Effector memory CD8-positive, alpha-beta T cell (primary cell): ENCODE data around the gene WDR5B.
"Not testable (repeated sequence)": the region's sequence is repeated elsewhere in the genome, so short reads cannot be mapped to it uniquely, and the experiment has no call there.

ENCODE experiments used
- ATAC-seq: fragments of 150-1000 bp; cut with Tn5 transposase; replicated peaks from 2 replicates; pipeline ENCODE4 v1.10.0; 2021; ENCODE audit warnings: mild to moderate bottlenecking, moderate library complexity
- DNase-seq, 3 experiments: peaks; one replicate each; pipeline ENCODE4 v3.0.0; 2021
- H3K27ac Mint-ChIP-seq, 2 donors: one replicate each; pipeline ENCODE4 v1.8.0; 2022; ENCODE audit warnings: mild to moderate bottlenecking in 2 of 2, mixed read lengths in 2 of 2, moderate library complexity in 2 of 2
- H3K27me3 Mint-ChIP-seq, 2 donors: one replicate each; pipeline ENCODE4 v1.8.0; 2022; ENCODE audit warnings: mixed read lengths in 2 of 2
- H3K36me3 Mint-ChIP-seq: one replicate; pipeline ENCODE4 v1.8.0; 2022; ENCODE audit warnings: mild to moderate bottlenecking, moderate library complexity, mixed read lengths; ENCODE audit not compliant: insufficient read depth
- H3K4me1 Mint-ChIP-seq, 2 donors: one replicate each; pipeline ENCODE4 v1.8.0; 2022; ENCODE audit warnings: low read depth in 2 of 2, mixed read lengths in 2 of 2
- H3K4me3 Mint-ChIP-seq, 2 donors: one replicate each; pipeline ENCODE4 v1.8.0; 2022; ENCODE audit warnings: mild to moderate bottlenecking in 2 of 2, mixed read lengths in 2 of 2, moderate library complexity in 2 of 2
- H3K9me3 Mint-ChIP-seq, 2 donors: one replicate each; pipeline ENCODE4 v1.8.0; 2022; ENCODE audit warnings: mixed read lengths in 2 of 2
- total RNA-seq, 9 experiments: gene quantifications; one replicate each; lab custom pipeline; 2026; lab: John Stamatoyannopoulos, UW

Gene WDR5B
- 6.0 to 16.9 (median 14.1) reads per million in 9 experiments for total RNA-seq

GRCh38 chr3:122415762-122416654, at the start of gene WDR5B:
Gene WDR5B, minus strand, starts transcription at chr3:122416062. Its CDS starts 534 bp downstream, at chr3:122415528.
- no peaks in the 10 kb centered on the region for H3K9me3 Mint-ChIP-seq
- peak within 1 kb of the TSS; percentile 97 to 99 for H3K27ac Mint-ChIP-seq
- ATAC-seq (peak; percentile 86), DNase-seq (peak; percentile 97 to 99 (median 98))
- H3K4me3 Mint-ChIP-seq, result peak within 1 kb of the TSS; percentile 93 to 96
- no peaks in the 10 kb centered on the region for H3K27me3 Mint-ChIP-seq
- H3K4me1 Mint-ChIP-seq, result peaks cover 30% of the 10 kb centered on the region in 2 donors
- peaks cover 42% of the 10 kb centered on the region for H3K36me3 Mint-ChIP-seq

GRCh38 chr3:122464659-122465058, 48.8 kb upstream of the WDR5B start:
- no peak overlapping the region for H3K27ac Mint-ChIP-seq
- no peak overlapping the region for H3K4me3 Mint-ChIP-seq
- DNase-seq (no peak), ATAC-seq (no peak)
- no peaks in the 10 kb centered on the region for H3K27me3 Mint-ChIP-seq
- peaks cover 14 to 23% of the 10 kb centered on the region in 2 donors for H3K4me1 Mint-ChIP-seq
- H3K36me3 Mint-ChIP-seq, result peaks cover 59% of the 10 kb centered on the region
- no peaks in the 10 kb centered on the region for H3K9me3 Mint-ChIP-seq

- Mint-ChIP-seq H3K4me1 (peaks cover 0 to 4% of the 10 kb centered on the region in 2 donors), H3K4me3 (no peak overlapping the region), H3K36me3 (peaks cover 68% of the 10 kb centered on the region), H3K27me3 (no peaks in the 10 kb centered on the region), H3K27ac (peak overlapping the region in 1 of 2 donors; percentile 31), H3K9me3 (no peaks in the 10 kb centered on the region)
- no peak for DNase-seq
- ATAC-seq, result no peak
These were observed 46.5 kb upstream of the WDR5B start for GRCh38 chr3:122462406-122462805.

GRCh38 chr3:122461806-122462205, 45.9 kb upstream of the WDR5B start:
- peaks cover 70% of the 10 kb centered on the region for H3K36me3 Mint-ChIP-seq

GRCh38 chr3:122458992-122459391, 43.1 kb upstream of the WDR5B start:
- Mint-ChIP-seq H3K4me3 (no peak overlapping the region), H3K9me3 (no peaks in the 10 kb centered on the region), H3K27me3 (no peaks in the 10 kb centered on the region), H3K27ac (peak overlapping the region in 1 of 2 donors; percentile 78), H3K4me1 (no peaks in the 10 kb centered on the region), H3K36me3 (peaks cover 65% of the 10 kb centered on the region)
- no peak for ATAC-seq
- no peak for DNase-seq

More at GRCh38 chr3:122461806-122462205, 45.9 kb upstream of the WDR5B start:
- DNase-seq, result no peak
- no peaks in the 10 kb centered on the region for H3K27me3 Mint-ChIP-seq
- H3K9me3 Mint-ChIP-seq, result no peaks in the 10 kb centered on the region
- ATAC-seq, result no peak
- H3K4me1 Mint-ChIP-seq, result no peaks in the 10 kb centered on the region
- H3K27ac Mint-ChIP-seq, result peak overlapping the region in 1 of 2 donors; percentile 58
- no peak overlapping the region for H3K4me3 Mint-ChIP-seq

GRCh38 chr3:122457706-122458105, 41.8 kb upstream of the WDR5B start:
- ATAC-seq (no peak), DNase-seq (no peak)
- Mint-ChIP-seq H3K36me3 (peaks cover 65% of the 10 kb centered on the region), H3K27me3 (no peaks in the 10 kb centered on the region), H3K4me3 (no peak overlapping the region), H3K4me1 (no peaks in the 10 kb centered on the region), H3K9me3 (no peaks in the 10 kb centered on the region), H3K27ac (peak overlapping the region; percentile 18 to 39)

GRCh38 chr3:122456074-122456473, 40.2 kb upstream of the WDR5B start:
- Mint-ChIP-seq H3K9me3 (no peaks in the 10 kb centered on the region), H3K27ac (peak overlapping the region in 1 of 2 donors; percentile 81), H3K27me3 (no peaks in the 10 kb centered on the region), H3K4me1 (no peaks in the 10 kb centered on the region), H3K4me3 (no peak overlapping the region), H3K36me3 (peaks cover 67% of the 10 kb centered on the region)
- no peak for DNase-seq
- ATAC-seq, result no peak

GRCh38 chr3:122451371-122451770, 35.5 kb upstream of the WDR5B start:
- Mint-ChIP-seq H3K36me3 (peaks cover 58% of the 10 kb centered on the region), H3K4me3 (no peak overlapping the region), H3K9me3 (no peaks in the 10 kb centered on the region), H3K27ac (no peak overlapping the region), H3K4me1 (peaks cover 1 to 8% of the 10 kb centered on the region in 2 donors), H3K27me3 (no peaks in the 10 kb centered on the region)
- ATAC-seq, result no peak
- DNase-seq, result no peak

- not testable (repeated sequence) for H3K4me3 Mint-ChIP-seq, H3K27ac Mint-ChIP-seq, H3K9me3 Mint-ChIP-seq, DNase-seq, H3K4me1 Mint-ChIP-seq, ATAC-seq, H3K27me3 Mint-ChIP-seq
- H3K36me3 Mint-ChIP-seq, result peaks cover 52% of the 10 kb centered on the region
These were observed 32.4 kb upstream of the WDR5B start for GRCh38 chr3:122448218-122448617.

- not testable (repeated sequence) for H3K9me3 Mint-ChIP-seq, DNase-seq, ATAC-seq, H3K27me3 Mint-ChIP-seq, H3K4me1 Mint-ChIP-seq, H3K27ac Mint-ChIP-seq, H3K4me3 Mint-ChIP-seq
- peaks cover 32% of the 10 kb centered on the region for H3K36me3 Mint-ChIP-seq
These were observed 28.6 kb upstream of the WDR5B start for GRCh38 chr3:122444491-122444887.

- not testable (repeated sequence) for H3K4me3 Mint-ChIP-seq, H3K4me1 Mint-ChIP-seq, DNase-seq, ATAC-seq, H3K27me3 Mint-ChIP-seq, H3K9me3 Mint-ChIP-seq, H3K27ac Mint-ChIP-seq
- peaks cover 29% of the 10 kb centered on the region for H3K36me3 Mint-ChIP-seq
These were observed 28.1 kb upstream of the WDR5B start for GRCh38 chr3:122443762-122444490.

- Mint-ChIP-seq H3K9me3 (no peaks in the 10 kb centered on the region), H3K36me3 (peaks cover 37% of the 10 kb centered on the region), H3K27ac (no peak overlapping the region), H3K27me3 (no peaks in the 10 kb centered on the region), H3K4me3 (no peak overlapping the region), H3K4me1 (peaks cover 7 to 8% of the 10 kb centered on the region in 2 donors)
- no peak for DNase-seq
- no peak for ATAC-seq
These were observed 27.2 kb upstream of the WDR5B start for GRCh38 chr3:122443090-122443489.

- no peaks in the 10 kb centered on the region for H3K9me3 Mint-ChIP-seq
- no peak overlapping the region for H3K4me3 Mint-ChIP-seq
- H3K27ac Mint-ChIP-seq, result peak overlapping the region in 1 of 2 donors; percentile 14
- ATAC-seq (no peak), DNase-seq (no peak)
- peaks cover 47% of the 10 kb centered on the region for H3K36me3 Mint-ChIP-seq
- no peaks in the 10 kb centered on the region for H3K27me3 Mint-ChIP-seq
- H3K4me1 Mint-ChIP-seq, result peaks cover 0 to 1% of the 10 kb centered on the region in 2 donors
These were observed 20.1 kb upstream of the WDR5B start for GRCh38 chr3:122435950-122436349.
